IMR-90 (cell line): ENCODE data around the gene IER5L. TPM values are rescaled to one million over a fixed set of nuclear protein-coding genes. Genes with fewer than 3 reads are reported as not detected.
A peak's percentile ranks its signal among the peaks of the same experiment; 100 is the strongest.

Experiments used
- ATAC-seq: fragments of 200-7000 bp; cut with Tn5 transposase; 2 replicates; pipeline ENCODE4 v1.9.1; 2020; ENCODE audit warnings: low read depth, mild to moderate bottlenecking, moderate library complexity
- BruUV-seq: library from RNA; stranded (reverse); fragments of 400-500 nt; replicated peaks from 2 replicates; lab custom pipeline; 2021; lab: Mats Ljungman, UMichigan
- CTCF ChIA-PET: fragments of 300-600 bp; formaldehyde crosslinking; extraction: SDS; loops from one replicate; lab custom pipeline; 2021; ENCODE audit warnings: antibody characterized with exemption; lab: Yijun Ruan, JAX
- POLR2A ChIA-PET: fragments of 300-600 bp; sonication (Branson Sonifier 250); formaldehyde crosslinking; loops from one replicate; lab custom pipeline; 2022; ENCODE audit warnings: antibody characterized with exemption; ENCODE audit not compliant: unreplicated experiment; lab: Charles Lee
- DNase-seq: peaks from one replicate; pipeline ENCODE4 v3.0.0; 2013
- H2AFZ ChIP-seq: replicated peaks from 2 replicates; pipeline ENCODE3; 2013; ENCODE audit warnings: low read length, mild to moderate bottlenecking; ENCODE audit not compliant: poor library complexity
- H2AK5ac ChIP-seq: 2 replicates; pipeline ENCODE4 v1.6.1; 2013; ENCODE audit warnings: low read depth, low read length, inconsistent platforms
- H2AK9ac ChIP-seq: replicated peaks from 2 replicates; pipeline ENCODE3; 2013; ENCODE audit warnings: mild to moderate bottlenecking, low read depth, low read length, moderate library complexity; ENCODE audit not compliant: poor library complexity
- H2BK120ac ChIP-seq: 2 replicates; pipeline ENCODE4 v1.6.1; 2013; ENCODE audit warnings: low read depth, low read length, inconsistent platforms
- H2BK15ac ChIP-seq: 3 replicates; pipeline ENCODE4 v1.6.1; 2013; ENCODE audit warnings: low read depth, low read length, inconsistent platforms
- H2BK20ac ChIP-seq: 2 replicates; pipeline ENCODE4 v1.6.1; 2013; ENCODE audit warnings: low read depth, mild to moderate bottlenecking, inconsistent platforms, low read length, moderate library complexity
- H2BK5ac ChIP-seq: 2 replicates; pipeline ENCODE4 v1.6.1; 2013; ENCODE audit warnings: mild to moderate bottlenecking, low read depth, low read length, inconsistent platforms; ENCODE audit not compliant: poor library complexity, severe bottlenecking
- H3K14ac ChIP-seq: replicated peaks from 2 replicates; pipeline ENCODE4 v1.6.1; 2013; ENCODE audit warnings: low read depth, low read length, inconsistent platforms
- H3K18ac ChIP-seq: 2 replicates; pipeline ENCODE4 v1.6.1; 2013; ENCODE audit warnings: low read depth, low read length, control low read depth
- H3K23ac ChIP-seq: 2 replicates; pipeline ENCODE4 v1.6.1; 2013; ENCODE audit warnings: low read depth, low read length, inconsistent platforms
- H3K27ac ChIP-seq: 2 replicates; pipeline ENCODE4 v1.5.1; 2013; ENCODE audit warnings: mild to moderate bottlenecking, control low read depth, low read length; ENCODE audit not compliant: insufficient read depth
- H3K27me3 ChIP-seq: 2 replicates; pipeline ENCODE4 v1.6.1; 2013; ENCODE audit warnings: low read length; ENCODE audit not compliant: control insufficient read depth, insufficient read depth
- H3K36me3 ChIP-seq: 2 replicates; pipeline ENCODE4 v1.6.1; 2013; ENCODE audit warnings: low read length, mixed read lengths; ENCODE audit not compliant: control insufficient read depth, insufficient read depth
- H3K4ac ChIP-seq: 2 replicates; pipeline ENCODE4 v1.6.1; 2013; ENCODE audit warnings: low read depth, low read length, inconsistent platforms
- H3K4me1 ChIP-seq: 2 replicates; pipeline ENCODE4 v1.6.1; 2013; ENCODE audit warnings: low read length, mixed read lengths; ENCODE audit not compliant: control insufficient read depth, insufficient read depth
- H3K4me2 ChIP-seq: 2 replicates; pipeline ENCODE4 v1.6.1; 2013; ENCODE audit warnings: low read depth, mild to moderate bottlenecking, control low read depth, low read length, moderate library complexity
- H3K4me3 ChIP-seq: 2 replicates; pipeline ENCODE4 v1.5.1; 2013; ENCODE audit warnings: low read depth, mild to moderate bottlenecking, control low read depth, low read length, moderate library complexity; ENCODE audit not compliant: insufficient read depth
- H3K56ac ChIP-seq: 2 replicates; pipeline ENCODE4 v1.6.1; 2013; ENCODE audit warnings: low read length, inconsistent platforms; ENCODE audit not compliant: insufficient read depth; ENCODE audit errors: extremely low read depth
- H3K79me1 ChIP-seq, 2 experiments: 2 replicates each; pipeline ENCODE4 v1.6.1; 2013; ENCODE audit warnings: low read length in 2 of 2, inconsistent platforms in 1 of 2, low read depth in 1 of 2
- H3K9ac ChIP-seq: 2 replicates; pipeline ENCODE4 v1.6.1; 2013; ENCODE audit warnings: low read depth, low read length, control low read depth
- H3K9me1 ChIP-seq: 2 replicates; pipeline ENCODE4 v1.6.1; 2013; ENCODE audit warnings: low read length, inconsistent platforms; ENCODE audit not compliant: insufficient read depth
- H3K9me3 ChIP-seq: 2 replicates; pipeline ENCODE4 v1.6.1; 2013; ENCODE audit warnings: low read length; ENCODE audit not compliant: control insufficient read depth, insufficient read depth
- H4K20me1 ChIP-seq: 2 replicates; pipeline ENCODE4 v1.6.1; 2013; ENCODE audit warnings: low read length, inconsistent platforms; ENCODE audit not compliant: insufficient read depth
- H4K5ac ChIP-seq: 2 replicates; pipeline ENCODE4 v1.6.1; 2013; ENCODE audit warnings: mild to moderate bottlenecking, low read depth, low read length, control low read depth
- H4K8ac ChIP-seq, 2 experiments: 2 replicates each; pipeline ENCODE4 v1.6.1; 2013; ENCODE audit warnings: low read depth in 2 of 2, low read length in 2 of 2, control low read depth in 1 of 2, inconsistent platforms in 1 of 2
- H4K91ac ChIP-seq: 2 replicates; pipeline ENCODE4 v1.6.1; 2013; ENCODE audit warnings: low read depth, low read length, inconsistent platforms; ENCODE audit not compliant: insufficient read depth
- BHLHE40 ChIP-seq: fragments of 150-350 bp; IDR thresholded peaks from 2 replicates; pipeline ENCODE4 v1.6.1; 2016; ENCODE audit warnings: mild to moderate bottlenecking, low read depth, low read length
- CEBPB ChIP-seq: IDR thresholded peaks from 2 replicates; pipeline ENCODE4 v1.6.1; 2012; ENCODE audit warnings: low read depth, low read length, improper control_type of control experiment
- CHD1 ChIP-seq: IDR thresholded peaks from 2 replicates; pipeline ENCODE4 v1.6.1; 2012; ENCODE audit warnings: low read depth, low read length, improper control_type of control experiment
- CTCF ChIP-seq: conservative IDR thresholded peaks from 2 replicates; pipeline ENCODE4 v1.5.1; 2012; ENCODE audit warnings: mild to moderate bottlenecking, low read depth, low read length, improper control_type of control experiment
- ELK1 ChIP-seq: fragments of 150-350 bp; IDR thresholded peaks from 2 replicates; pipeline ENCODE4 v1.6.1; 2016; ENCODE audit warnings: low read depth, mild to moderate bottlenecking, low read length, moderate library complexity, borderline replicate concordance
- FOS ChIP-seq: fragments of 150-350 bp; IDR thresholded peaks from 2 replicates; pipeline ENCODE4 v1.6.1; 2016; ENCODE audit warnings: low read depth, low read length
- MAFK ChIP-seq: IDR thresholded peaks from 2 replicates; pipeline ENCODE4 v1.6.1; 2012; ENCODE audit warnings: low read depth, low read length, improper control_type of control experiment
- MAZ ChIP-seq: IDR thresholded peaks from 2 replicates; pipeline ENCODE4 v1.6.1; 2012; ENCODE audit warnings: low read depth, mild to moderate bottlenecking, low read length, improper control_type of control experiment, moderate library complexity, borderline replicate concordance
- MXI1 ChIP-seq: IDR thresholded peaks from 2 replicates; pipeline ENCODE4 v1.6.1; 2012; ENCODE audit warnings: low read depth, mild to moderate bottlenecking, low read length, moderate library complexity, borderline replicate concordance
- NFE2L2 ChIP-seq: fragments of 150-350 bp; IDR thresholded peaks from 2 replicates; pipeline ENCODE4 v1.6.1; 2016; ENCODE audit warnings: low read depth, mild to moderate bottlenecking, low read length
- RFX5 ChIP-seq: IDR thresholded peaks from 2 replicates; pipeline ENCODE4 v1.8.0; 2012; ENCODE audit warnings: low read depth, mild to moderate bottlenecking, low read length, moderate library complexity
- SMC3 ChIP-seq: fragments of 150-350 bp; IDR thresholded peaks from 2 replicates; pipeline ENCODE4 v1.6.1; 2016; ENCODE audit warnings: low read depth, mild to moderate bottlenecking, antibody characterized with exemption, low read length, moderate library complexity
- USF2 ChIP-seq: fragments of 150-350 bp; IDR thresholded peaks from 2 replicates; pipeline ENCODE4 v1.6.1; 2017; ENCODE audit warnings: mild to moderate bottlenecking, antibody characterized with exemption, low read length, low read depth
- WGBS, 2 experiments: methylation state at CpG; one replicate each; pipeline versions ENCODE4 v1.1.5 to v1.1.7; 2013; ENCODE audit warnings: missing lambda C conversion rate in 2 of 2; ENCODE audit not compliant: insufficient read length in 1 of 2; ENCODE audit errors: extremely low coverage in 2 of 2; 5-methylcytosine and 5-hydroxymethylcytosine counted together
- dilution Hi-C: fragments of 300-500 bp; cut with HindIII; formaldehyde crosslinking; loops from one replicate; pipeline ENCODE4 v1.14.3; 2018; ENCODE audit warnings: low sequenced_read_pairs; ENCODE audit not compliant: unreplicated experiment
- in situ Hi-C: fragments of 300-500 bp; cut with MboI; formaldehyde crosslinking; loops from 3 replicates; pipeline ENCODE4 v1.14.3; 2019; ENCODE audit warnings: low sequenced_read_pairs, inconsistent platforms, mixed read lengths
- intact Hi-C: fragments of 100-400 bp; cut with micrococcal nuclease; formaldehyde crosslinking; loops from 2 replicates; pipeline ENCODE4 v1.10.0; 2022
- polyA plus RNA-seq, 3 experiments: library from polyadenylated mRNA; depleted of rRNA; stranded (reverse); fragments of >200 nt; gene quantifications; 2 replicates each; pipeline ENCODE4 v1.2.3, GENCODE V29; 2012; ENCODE audit warnings: low replicate concordance in 1 of 3
- total RNA-seq: library from RNA; depleted of rRNA; stranded (reverse); fragments of >200 nt; gene quantifications from 2 replicates; pipeline ENCODE4 v1.2.3, GENCODE V29; 2012

The IER5L gene
- total and polyA plus RNA-seq, 2 of the 4 experiments (the other 2 are of a cell fraction), result 12.5 to 13.4 TPM

- Histone ChIP-seq H3K4me2 (peak overlapping the region; percentile 47), H3K4me1 (peaks cover 70% of the 10 kb centered on the region), H2BK20ac (peak overlapping the region; percentile 84), H4K91ac (peak overlapping the region; percentile 100), H3K23ac (peak overlapping the region; percentile 64), H3K4me3 (no peak overlapping the region), H3K9ac (peak overlapping the region; percentile 69), H4K8ac (peak overlapping the region; percentile 89 to 99), H3K27ac (peak overlapping the region; percentile 98), H4K20me1 (no peaks in the 10 kb centered on the region; the same call in 1 of the 2 replicates), H3K27me3 (no peaks in the 10 kb centered on the region), H3K79me1 (peaks cover 5 to 58% of the 10 kb centered on the region in 2 experiments; a peak in 3 of 4 replicates), H2AFZ (peak overlapping the region; percentile 9), H3K9me1 (peaks cover 13% of the 10 kb centered on the region), H2AK9ac (peak overlapping the region; percentile 79), H2AK5ac (peak overlapping the region; percentile 91), H3K18ac (peak overlapping the region; percentile 70), H3K56ac (peak overlapping the region; percentile 64), H2BK120ac (peak overlapping the region; percentile 89), H3K36me3 (peaks cover 19% of the 10 kb centered on the region), H3K4ac (peak overlapping the region; percentile 99), H2BK15ac (peak overlapping the region; percentile 93; the same call in 2 of the 3 replicates), H3K9me3 (no peaks in the 10 kb centered on the region), H3K14ac (peak overlapping the region; percentile 97), H4K5ac (peak overlapping the region; percentile 45), H2BK5ac (peak overlapping the region; percentile 99)
- DNase-seq (no peak), ATAC-seq (no peak)
- in situ Hi-C loops (no loop called here), intact Hi-C loops (loop anchor here (2.0 kb wide), 1 partner anchor 24 kb away; no protein-coding TSS in a partner anchor), dilution Hi-C loops (no loop called here)
- ChIA-PET CTCF (interaction anchor here (0.6 to 3.1 kb wide), 15 partner anchors 11 to 500 kb away, joined by 3 to 18 read pairs (median 4); no protein-coding TSS in a partner anchor), POLR2A (interaction anchor here (0.7 to 1.8 kb wide), 6 partner anchors 32 to 467 kb away, joined by 3 to 12 read pairs (median 4); no protein-coding TSS in a partner anchor)
- WGBS, 2 experiments, result no CpG with 5 or more reads among the region's 15 CpGs
- no TSS peak for BruUV-seq
- TF ChIP-seq SMC3 (no peak), BHLHE40 (no peak), MAFK (no peak), NFE2L2 (no peak), CHD1 (no peak; the same call in 1 of the 2 replicates), ELK1 (no peak), MAZ (no peak), CTCF (no peak), CEBPB (no peak), MXI1 (no peak), USF2 (no peak), FOS (no peak), RFX5 (no peak)
Observed at GRCh38 chr9:129142138-129142935, 35.7 kb downstream of the IER5L start.
